ENCODE results near the gene SRSF3. TPM values are rescaled to one million over a fixed set of nuclear protein-coding genes. Genes with fewer than 3 reads are reported as not detected.

SRSF3 gene
- total and polyA plus RNA-seq, 9 of the 15 experiments (the other 6 are each of a cell fraction or from before 2014, with no cell fraction given), result 337 to 1,200 (median 518) TPM

GRCh38 chr6:36592221-36592655 lies 1.9 kb upstream of the SRSF3 start:
- Histone ChIP-seq H3K36me3 (ENCODE audit: control insufficient read depth, insufficient read depth, low read length) (peaks cover 24% of the 10 kb centered on the region), H3K27me3 (ENCODE audit: control insufficient read depth in 2 of 2, insufficient read depth in 2 of 2, low read length in 2 of 2) (no peaks in the 10 kb centered on the region), H3K4me3 (no peak overlapping the region), H3K9me3 (replicated peaks; ENCODE audit: control insufficient read depth, insufficient read depth, low read depth, low read length) (no peaks in the 10 kb centered on the region; the same call in 1 of the 2 replicates), H3K79me2 (ENCODE audit: control insufficient read depth, insufficient read depth, low read length) (peaks cover 40% of the 10 kb centered on the region), H3K9ac (ENCODE audit: insufficient read depth in 1 of 2, low read depth in 2 of 2, low read length in 2 of 2) (0 out of 4 replicates have a peak overlapping the region, but pooled peaks of 1 of the 2 experiments have one; percentile 11), H3K4me1 (replicated peaks in 1 of 2; ENCODE audit: control insufficient read depth in 2 of 2, insufficient read depth in 2 of 2, low read length in 2 of 2) (peaks cover 6 to 18% of the 10 kb centered on the region in 2 experiments; a peak in 4 of 5 replicates), H3K9me1 (ENCODE audit: control insufficient read depth, insufficient read depth, low read length) (peaks cover under 1% of the 10 kb centered on the region), H3K27ac (ENCODE audit: extremely low read depth, low read depth, low read length) (no peak overlapping the region), H2AFZ (ENCODE audit: low read depth, low read length) (0 out of 2 replicates have a peak overlapping the region, but pooled peaks have one; percentile 21), H3K4me2 (ENCODE audit: insufficient read depth, low read length) (no peak overlapping the region), H4K20me1 (replicated peaks; ENCODE audit: control insufficient read depth, insufficient read depth, low read length) (peaks cover 26% of the 10 kb centered on the region)
- in situ Hi-C loops (cut with MboI), result no loop called here
- no peak for ATAC-seq
- no peak for FAIRE-seq
- TF ChIP-seq CHD4 (IDR thresholded peaks at IDR 0.05; ENCODE audit: insufficient read depth, insufficient replicate concordance, low read depth, low read length, poor library complexity, severe bottlenecking) (no peak), CREB3 (tag; conservative IDR thresholded peaks at IDR 0.05; ENCODE audit: low read depth) (no peak), SMARCC2 (IDR thresholded peaks at IDR 0.05; ENCODE audit: low read depth) (no peak), ZNF551 (CRISPR knock-in tag; IDR thresholded peaks at IDR 0.05) (no peak)
- DNase-seq (ENCODE audit: extremely low read depth in 1 of 4, low spot score in 3 of 4), result no peak
- CTCF ChIA-PET (ENCODE audit: low intra/inter-chr PET ratio), result interaction anchor here (0.6 kb wide), 1 partner anchor 232 kb away, joined by 4 read pairs; no protein-coding TSS in a partner anchor
- POLR2A ChIA-PET, result interaction anchor here (1.2 to 8.1 kb wide), 4 partner anchors 8 to 58 kb away, joined by 3 to 88 read pairs (median 10); no protein-coding TSS in a partner anchor
- intact Hi-C loops (cut with micrococcal nuclease), result loop anchor here (5.0 kb wide), 1 partner anchor 150 kb away; the partner anchor contains the start of genes KCTD20 and PXT1
- WGBS (ENCODE audit: insufficient coverage, low coverage, missing lambda C conversion rate), result 87% methylated on average over 12 of the region's 12 CpGs
- BruUV-seq (replicated peaks), result no TSS peak
